GM19043 (cell line): ENCODE measurements around the gene SLC27A1.

Source experiments
- ATAC-seq: cut with Tn5 transposase; IDR thresholded peaks from one replicate; pipeline ENCODE4 v1.9.1; 2021; ENCODE audit warnings: low read depth; ENCODE audit not compliant: unreplicated experiment

The SLC27A1 gene

DNA sequence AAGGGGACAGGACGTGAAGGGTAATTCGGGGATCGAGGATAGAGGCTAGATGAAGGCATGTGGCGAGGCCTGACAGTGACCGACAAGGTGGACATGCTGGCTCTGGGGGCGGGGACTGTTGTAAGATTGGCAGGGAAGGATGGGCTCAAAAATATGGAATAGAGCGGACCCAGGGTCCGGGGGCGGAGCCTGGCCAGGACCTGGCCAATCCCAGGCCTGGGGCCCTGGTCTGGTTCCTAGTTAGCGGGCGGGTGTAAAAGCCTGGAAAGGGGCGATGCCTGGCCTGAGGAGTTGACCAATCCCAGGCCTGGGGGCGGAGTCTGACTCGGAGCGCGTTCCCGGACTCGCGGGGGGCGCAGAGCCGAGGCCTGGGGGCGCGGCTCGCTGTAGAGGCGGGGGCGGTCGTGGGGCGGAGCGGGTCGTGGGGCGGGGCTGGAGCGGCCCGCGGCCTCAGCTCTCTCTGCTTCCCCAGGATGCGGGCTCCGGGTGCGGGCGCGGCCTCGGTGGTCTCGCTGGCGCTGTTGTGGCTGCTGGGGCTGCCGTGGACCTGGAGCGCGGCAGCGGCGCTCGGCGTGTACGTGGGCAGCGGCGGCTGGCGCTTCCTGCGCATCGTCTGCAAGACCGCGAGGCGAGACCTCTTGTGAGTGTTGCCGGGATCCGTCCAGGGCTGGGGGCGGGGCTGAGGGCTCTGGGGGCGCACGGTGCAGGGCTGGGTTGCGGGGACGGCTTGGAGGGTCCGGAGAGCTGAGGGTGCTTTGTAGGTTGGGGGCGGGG lies at the start of gene SLC27A1:
Gene SLC27A1 (plus strand): TSS at position 457 of the 774 bp plus-strand sequence. CDS start 17 bp downstream, at position 474.
- peak; percentile 76 for ATAC-seq

DNA sequence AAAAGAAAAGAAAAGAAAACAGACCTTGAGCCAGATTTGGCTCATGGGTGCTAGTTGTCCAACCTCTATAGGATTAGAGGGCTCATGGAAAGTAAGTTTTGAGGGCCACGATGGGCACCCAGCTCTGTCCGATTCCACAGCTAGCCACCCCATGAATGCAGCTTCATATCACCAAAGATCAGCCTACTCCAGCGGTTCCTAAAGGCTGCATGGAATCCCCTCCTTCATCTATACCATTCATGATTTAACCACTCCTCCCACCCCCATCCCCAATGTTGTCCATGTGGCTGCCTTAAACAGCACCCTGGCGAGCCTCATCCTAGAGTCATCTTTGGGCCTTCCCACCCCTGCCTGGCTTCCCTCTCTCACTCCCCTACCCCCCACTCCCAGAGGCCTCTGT lies 48.4 kb upstream of the SLC27A1 start:
- no peak for ATAC-seq

DNA sequence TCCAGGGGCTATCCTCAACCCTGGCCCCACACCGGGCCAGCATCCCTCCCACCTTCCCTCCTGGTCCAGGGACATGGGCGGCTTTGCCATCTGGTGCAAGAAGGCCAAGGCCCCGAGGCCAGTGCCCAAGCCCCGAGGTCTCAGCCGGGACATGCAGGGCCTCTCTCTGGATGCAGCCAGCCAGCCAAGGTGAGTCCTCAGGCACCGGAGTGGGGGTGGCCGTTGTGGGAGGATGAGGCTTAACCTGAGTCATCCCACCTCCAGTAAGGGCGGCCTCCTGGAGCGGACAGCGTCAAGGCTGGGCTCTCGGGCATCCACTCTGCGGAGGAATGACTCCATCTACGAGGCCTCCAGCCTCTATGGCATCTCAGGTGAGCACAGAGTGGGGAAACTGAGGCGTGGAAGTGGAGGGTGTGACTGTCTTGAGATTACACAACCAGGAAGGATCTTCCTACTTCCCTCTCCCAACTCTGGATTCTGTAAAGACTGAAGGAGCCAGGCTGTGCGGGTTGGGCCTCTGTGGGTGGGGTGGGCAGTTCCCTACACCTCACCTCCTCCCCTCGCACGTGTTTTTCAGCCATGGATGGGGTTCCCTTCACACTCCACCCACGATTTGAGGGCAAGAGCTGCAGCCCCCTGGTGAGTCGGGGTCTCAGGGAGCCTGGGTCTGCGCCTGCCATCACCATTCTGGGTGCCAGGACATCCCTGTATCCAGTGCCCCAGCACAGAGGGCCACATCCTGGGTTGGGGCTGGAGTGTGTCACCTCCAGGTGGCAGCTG lies 46.7 kb upstream of the SLC27A1 start:
- ATAC-seq = no peak

DNA sequence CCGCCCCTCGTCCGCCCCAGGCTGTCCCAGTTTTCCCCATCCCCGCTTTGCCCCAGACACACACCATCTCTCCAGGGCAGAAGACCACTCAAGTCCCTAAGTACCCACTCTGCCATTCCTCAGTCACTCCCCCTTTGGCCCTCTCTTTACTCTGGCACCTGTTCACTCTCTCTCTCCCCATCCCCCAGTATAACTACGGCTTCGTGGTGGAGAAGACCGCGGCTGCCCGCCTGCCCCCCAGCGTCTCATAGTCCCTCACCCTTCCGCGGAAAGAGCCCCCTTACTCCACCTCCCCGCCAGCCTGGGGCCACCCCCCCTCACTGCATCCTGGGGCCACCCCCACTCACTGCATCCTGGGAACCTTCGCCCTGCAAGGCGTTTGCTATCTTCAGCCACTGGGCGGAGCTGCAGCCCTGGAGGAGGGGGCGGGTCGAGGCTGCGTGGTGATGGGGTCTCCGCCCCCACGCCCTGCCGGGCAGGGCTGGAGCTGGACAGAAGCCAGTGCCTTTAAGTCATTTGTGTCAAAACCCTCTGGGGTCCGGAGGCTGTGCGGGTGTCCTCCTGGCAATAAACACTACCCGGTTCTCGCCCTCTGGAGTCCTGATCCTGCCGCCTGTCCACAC lies 45.5 kb upstream of the SLC27A1 start:
- ATAC-seq = no peak

DNA sequence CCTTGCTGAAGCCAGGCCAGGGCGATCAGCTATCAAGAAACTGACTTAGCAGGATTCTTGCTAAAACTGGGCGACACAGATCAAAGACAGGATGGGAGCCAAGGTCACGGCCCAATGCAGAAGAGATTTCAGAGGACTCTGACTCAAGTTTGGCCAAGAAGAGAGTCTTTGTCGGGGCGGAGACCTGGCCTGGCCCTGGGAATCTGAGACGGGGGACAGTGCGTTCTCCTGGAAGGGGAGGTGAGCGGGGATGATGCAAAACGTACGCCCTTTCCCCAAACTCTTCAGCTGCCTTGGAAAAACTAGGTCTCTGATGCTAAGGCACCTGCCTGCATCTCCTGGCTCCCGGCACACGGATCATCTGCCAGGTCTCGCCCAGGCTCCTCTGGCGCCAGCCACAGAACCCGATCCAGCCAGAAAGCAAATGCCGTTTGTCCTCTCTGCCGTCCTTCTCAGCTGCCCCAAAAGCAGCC lies 40.6 kb upstream of the SLC27A1 start:
- no peak for ATAC-seq

DNA sequence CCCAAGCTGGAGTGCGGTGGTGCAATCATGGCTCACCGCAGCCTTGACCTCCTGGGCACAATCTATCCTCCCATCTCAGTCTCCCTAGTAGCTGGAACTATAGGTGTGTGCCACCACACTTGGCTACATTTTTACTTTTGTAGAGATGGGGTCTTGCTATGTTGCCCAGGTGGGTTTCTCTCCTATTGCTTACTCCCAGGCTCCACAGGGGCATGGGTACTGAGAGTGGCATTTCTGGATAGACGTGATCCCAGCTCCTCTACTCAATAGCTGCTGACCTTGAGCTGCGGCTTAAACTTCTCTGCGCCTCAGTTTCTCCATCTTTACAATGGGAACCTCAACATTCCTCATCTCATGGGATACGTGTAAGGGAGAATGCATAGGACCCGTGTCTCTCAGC lies 38.9 kb upstream of the SLC27A1 start:
- no peak for ATAC-seq

DNA sequence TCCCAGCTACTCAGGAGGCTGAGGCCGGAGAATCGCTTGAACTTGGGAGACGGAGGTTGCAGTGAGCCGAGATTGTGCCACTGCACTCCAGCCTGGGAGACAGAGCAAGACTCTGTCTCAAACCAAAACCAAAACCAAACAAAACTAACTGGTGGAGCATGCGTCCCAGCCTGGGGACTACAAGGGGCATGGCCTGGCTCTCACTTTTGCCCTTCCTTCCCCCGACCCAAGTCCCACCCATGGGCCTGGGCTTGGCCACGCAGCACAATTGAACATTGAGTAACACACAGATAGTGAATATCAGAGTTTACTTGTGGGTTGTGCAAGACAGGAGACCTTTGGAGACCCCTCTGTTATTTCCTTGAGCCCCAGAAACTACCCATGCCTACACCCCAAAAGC lies 35.1 kb upstream of the SLC27A1 start:
- no peak for ATAC-seq

- ATAC-seq = no peak
These were observed 34.0 kb upstream of the SLC27A1 start for GRCh38 chr19:17436094-17436873.

DNA sequence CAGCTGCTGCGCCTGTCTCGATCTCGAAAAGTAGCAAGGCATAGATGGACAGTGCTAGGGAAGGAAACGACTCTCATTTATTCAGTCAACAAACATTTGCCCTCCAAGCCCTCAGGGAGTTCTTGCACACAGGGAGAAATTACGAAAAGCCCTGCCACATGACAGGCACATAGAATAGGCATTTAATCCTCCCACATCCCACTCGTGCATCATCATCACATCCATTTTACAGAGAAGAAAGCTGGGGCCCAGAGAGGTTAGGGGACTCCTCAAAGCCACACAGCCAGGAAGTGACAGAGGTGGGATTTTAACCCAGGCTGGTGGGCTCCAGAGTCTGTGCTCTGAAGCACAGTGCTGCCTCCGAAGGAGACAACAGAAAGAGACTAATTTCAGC lies 33.5 kb upstream of the SLC27A1 start:
- no peak for ATAC-seq

GRCh38 chr19:17441241-17442021 lies 28.9 kb upstream of the SLC27A1 start:
- ATAC-seq = no peak

DNA sequence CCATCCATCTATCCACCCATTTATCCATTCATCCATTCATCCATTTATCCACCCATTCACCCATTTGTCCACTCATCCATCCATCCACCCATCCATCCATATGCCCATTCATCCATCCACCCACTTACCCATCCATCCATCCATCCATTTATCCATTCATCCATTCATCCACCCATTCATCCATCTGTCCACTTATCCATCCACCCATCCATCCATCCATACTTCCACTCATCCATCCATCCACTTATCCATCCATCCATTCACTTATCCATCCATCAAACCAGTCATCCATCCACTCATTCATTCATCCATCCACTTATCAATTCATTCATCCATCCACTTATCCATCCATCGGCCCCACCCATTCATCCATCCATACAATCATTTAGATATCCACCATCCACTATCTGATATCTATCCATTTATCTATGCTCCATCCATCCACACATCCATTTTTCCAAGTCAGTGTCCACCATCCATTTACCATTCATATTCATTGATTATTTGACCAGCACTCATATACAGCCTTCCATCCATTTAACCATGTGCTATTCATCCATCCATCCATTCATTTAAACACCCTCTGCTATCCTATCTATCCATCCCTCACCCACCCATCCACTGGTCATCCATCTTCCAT lies 24.7 kb upstream of the SLC27A1 start:
- no peak for ATAC-seq

DNA sequence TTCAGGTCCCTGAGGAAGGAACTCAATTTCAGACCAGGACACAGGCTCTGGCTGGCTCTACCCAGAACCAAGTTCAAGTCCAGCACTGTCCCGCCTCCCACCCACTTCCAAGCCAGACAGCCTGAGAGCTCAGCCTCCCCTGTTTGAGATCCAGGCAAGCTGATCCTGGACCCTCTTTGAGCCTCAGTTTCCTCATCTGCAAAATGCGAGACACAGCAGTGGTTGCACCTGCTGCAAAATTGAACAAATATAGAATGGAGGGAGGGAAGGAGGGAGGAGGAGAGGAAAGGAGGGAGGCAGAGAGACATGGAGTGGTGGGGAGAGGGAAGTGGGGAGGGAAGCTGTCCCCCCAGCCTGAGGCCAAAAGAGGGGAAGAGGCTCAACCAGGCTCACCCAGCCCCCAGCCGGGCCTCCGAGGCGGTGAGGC lies 22.6 kb upstream of the SLC27A1 start:
- no peak for ATAC-seq

DNA sequence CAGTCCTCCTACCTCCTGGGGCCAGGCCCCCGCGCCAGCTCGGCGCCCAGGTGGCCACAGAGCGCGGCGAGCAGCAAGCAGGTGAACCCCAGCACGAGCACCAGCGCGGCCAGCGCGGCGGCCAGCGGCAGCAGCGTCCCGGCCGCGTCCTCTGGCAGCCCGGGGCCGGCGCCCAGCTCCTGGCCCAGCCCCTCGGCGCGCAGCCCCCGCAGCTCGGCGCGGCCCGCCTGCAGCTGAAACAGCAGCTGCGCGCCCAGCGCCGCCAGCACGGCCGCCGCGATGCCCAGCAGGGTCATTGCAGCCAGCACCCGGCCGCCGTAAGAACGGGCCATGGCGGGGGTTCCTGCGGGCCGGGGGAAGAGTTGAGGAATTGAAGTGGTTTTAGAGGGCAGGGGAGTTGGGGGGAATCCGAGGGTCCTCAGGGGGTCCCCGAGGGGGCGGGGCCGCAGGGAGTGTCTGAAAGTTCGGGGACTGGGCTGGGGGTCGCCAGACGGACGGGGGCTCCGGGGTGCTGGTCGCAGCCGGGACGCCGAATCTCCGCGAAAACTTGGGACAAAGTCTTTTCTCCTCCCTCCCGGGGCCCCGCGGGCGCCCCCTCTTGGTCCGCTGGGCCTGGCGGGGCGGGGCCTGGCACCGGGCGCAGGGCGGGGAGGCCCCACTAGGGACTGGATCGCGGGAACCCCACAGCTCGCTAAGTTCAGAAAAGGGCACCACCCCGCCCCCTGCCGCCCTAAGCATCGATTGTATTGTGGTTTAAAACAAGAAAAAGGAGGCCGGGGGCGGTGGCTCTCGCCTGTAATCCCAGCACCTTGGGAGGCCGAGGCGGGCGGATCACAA lies 22.0 kb upstream of the SLC27A1 start, which contains the start of gene TMEM221:
Gene TMEM221 (minus strand): TSS at position 538 of the 837 bp plus-strand sequence. CDS start 206 bp downstream, at position 332.
- no peak for ATAC-seq

- ATAC-seq = no peak
These were observed 19.9 kb upstream of the SLC27A1 start for GRCh38 chr19:17450264-17451075.

GRCh38 chr19:17451820-17452219 lies 18.5 kb upstream of the SLC27A1 start:
- no peak for ATAC-seq

GRCh38 chr19:17454576-17455071 lies 15.7 kb upstream of the SLC27A1 start:
- no peak for ATAC-seq
